Type B pancreatic cell (in vitro differentiated cells): ENCODE measurements around the gene EIF2B5. TPM values are rescaled to one million over a fixed set of nuclear protein-coding genes. Genes with fewer than 3 reads are reported as not detected.
A peak's percentile ranks its signal among the peaks of the same experiment; 100 is the strongest.

Experiments used
- DNase-seq: peaks from one replicate; pipeline ENCODE4 v3.0.0; 2021; ENCODE audit warnings: mixed read lengths; ENCODE audit not compliant: unreplicated experiment; ENCODE audit errors: extremely low spot score
- H3K27ac Mint-ChIP-seq: 2 replicates; pipeline ENCODE4 v1.8.0; 2021; ENCODE audit warnings: mild to moderate bottlenecking, mixed read lengths
- H3K27me3 Mint-ChIP-seq: 2 replicates; pipeline ENCODE4 v1.8.0; 2021; ENCODE audit warnings: mixed read lengths
- H3K36me3 Mint-ChIP-seq: 2 replicates; pipeline ENCODE4 v1.8.0; 2021; ENCODE audit warnings: mixed read lengths
- H3K4me1 Mint-ChIP-seq: one replicate; pipeline ENCODE4 v1.8.0; 2021; ENCODE audit warnings: mixed read lengths; ENCODE audit not compliant: unreplicated experiment
- H3K4me3 Mint-ChIP-seq: 2 replicates; pipeline ENCODE4 v1.8.0; 2021; ENCODE audit warnings: mild to moderate bottlenecking, mixed read lengths
- H3K9me3 Mint-ChIP-seq: 2 replicates; pipeline ENCODE4 v1.8.0; 2021; ENCODE audit warnings: mixed read lengths
- total RNA-seq: library from RNA; stranded (reverse); gene quantifications from 2 replicates; pipeline ENCODE4 v1.2.1, GENCODE V29; 2021; ENCODE audit warnings: low replicate concordance
- TF ChIP-seq, protein P1 (sequence below): fragments of 200-600 bp; sonication (generic); conservative IDR thresholded peaks from 2 replicates; pipeline ENCODE4 v1.5.0; 2021; ENCODE audit warnings: antibody characterized with exemption, mild to moderate bottlenecking

The EIF2B5 gene
- total RNA-seq, 1 donor from 2014 or later: 43.9 TPM

DNA sequence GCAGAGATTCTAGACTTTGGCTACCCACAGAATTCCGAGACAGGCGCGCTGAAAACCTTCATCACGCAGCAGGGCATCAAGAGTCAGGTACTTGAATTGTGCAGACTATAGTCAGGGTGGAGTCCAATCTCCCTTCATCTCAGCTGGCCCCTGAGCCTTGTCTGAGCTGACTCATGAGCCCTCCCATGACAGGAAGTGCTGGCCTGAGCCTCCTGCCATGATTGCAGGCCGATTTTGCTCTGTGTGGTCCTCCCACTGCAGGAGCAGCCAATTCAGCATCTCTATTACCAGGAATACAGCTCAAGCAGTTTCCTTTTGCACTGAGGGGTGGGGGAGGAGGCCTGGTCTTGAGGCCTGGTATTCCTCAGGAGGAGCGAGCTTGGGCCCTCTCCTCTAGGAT is 45.0 kb downstream of the EIF2B5 start:
- no peak overlapping the region for H3K4me3 Mint-ChIP-seq
- H3K4me1 Mint-ChIP-seq: peaks cover 19% of the 10 kb centered on the region
- DNase-seq: no peak
- H3K9me3 Mint-ChIP-seq: no peaks in the 10 kb centered on the region
- H3K27me3 Mint-ChIP-seq: no peaks in the 10 kb centered on the region
- TF ChIP-seq, protein P1, sequence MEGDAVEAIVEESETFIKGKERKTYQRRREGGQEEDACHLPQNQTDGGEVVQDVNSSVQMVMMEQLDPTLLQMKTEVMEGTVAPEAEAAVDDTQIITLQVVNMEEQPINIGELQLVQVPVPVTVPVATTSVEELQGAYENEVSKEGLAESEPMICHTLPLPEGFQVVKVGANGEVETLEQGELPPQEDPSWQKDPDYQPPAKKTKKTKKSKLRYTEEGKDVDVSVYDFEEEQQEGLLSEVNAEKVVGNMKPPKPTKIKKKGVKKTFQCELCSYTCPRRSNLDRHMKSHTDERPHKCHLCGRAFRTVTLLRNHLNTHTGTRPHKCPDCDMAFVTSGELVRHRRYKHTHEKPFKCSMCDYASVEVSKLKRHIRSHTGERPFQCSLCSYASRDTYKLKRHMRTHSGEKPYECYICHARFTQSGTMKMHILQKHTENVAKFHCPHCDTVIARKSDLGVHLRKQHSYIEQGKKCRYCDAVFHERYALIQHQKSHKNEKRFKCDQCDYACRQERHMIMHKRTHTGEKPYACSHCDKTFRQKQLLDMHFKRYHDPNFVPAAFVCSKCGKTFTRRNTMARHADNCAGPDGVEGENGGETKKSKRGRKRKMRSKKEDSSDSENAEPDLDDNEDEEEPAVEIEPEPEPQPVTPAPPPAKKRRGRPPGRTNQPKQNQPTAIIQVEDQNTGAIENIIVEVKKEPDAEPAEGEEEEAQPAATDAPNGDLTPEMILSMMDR: no peak
- H3K27ac Mint-ChIP-seq: no peak overlapping the region
- peaks cover 19% of the 10 kb centered on the region for H3K36me3 Mint-ChIP-seq

DNA sequence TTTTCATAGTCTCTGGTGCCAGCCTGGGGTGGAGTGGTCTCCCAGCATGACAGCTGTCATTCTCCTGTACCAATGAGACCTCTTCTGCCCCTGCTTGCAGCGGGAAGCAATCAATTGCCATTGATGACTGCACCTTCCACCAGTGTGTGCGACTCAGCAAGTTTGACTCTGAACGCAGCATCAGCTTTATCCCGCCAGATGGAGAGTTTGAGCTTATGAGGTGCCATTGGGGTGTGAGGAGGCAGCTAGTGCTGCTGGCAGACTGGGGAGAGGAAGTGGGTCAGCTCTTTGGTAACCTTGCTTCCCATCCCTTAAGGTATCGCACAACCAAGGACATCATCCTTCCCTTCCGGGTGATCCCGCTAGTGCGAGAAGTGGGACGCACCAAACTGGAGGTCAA is 46.4 kb downstream of the EIF2B5 start:
- H3K4me3 Mint-ChIP-seq: no peak overlapping the region
- DNase-seq: no peak
- no peaks in the 10 kb centered on the region for H3K9me3 Mint-ChIP-seq
- peaks cover 14% of the 10 kb centered on the region for H3K4me1 Mint-ChIP-seq
- no peaks in the 10 kb centered on the region for H3K27me3 Mint-ChIP-seq
- peaks cover 19% of the 10 kb centered on the region for H3K36me3 Mint-ChIP-seq
- no peak overlapping the region for H3K27ac Mint-ChIP-seq
- TF ChIP-seq, protein P1: no peak

DNA sequence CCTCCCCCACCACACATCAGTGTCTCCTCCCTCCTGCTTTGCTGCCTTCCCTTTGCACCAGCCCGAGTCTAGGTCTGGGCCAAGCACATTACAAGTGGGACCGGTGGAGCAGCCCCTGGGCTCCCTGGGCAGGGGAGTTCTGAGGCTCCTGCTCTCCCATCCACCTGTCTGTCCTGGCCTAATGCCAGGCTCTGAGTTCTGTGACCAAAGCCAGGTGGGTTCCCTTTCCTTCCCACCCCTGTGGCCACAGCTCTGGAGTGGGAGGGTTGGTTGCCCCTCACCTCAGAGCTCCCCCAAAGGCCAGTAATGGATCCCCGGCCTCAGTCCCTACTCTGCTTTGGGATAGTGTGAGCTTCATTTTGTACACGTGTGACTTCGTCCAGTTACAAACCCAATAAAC is 48.5 kb downstream of the EIF2B5 start:
- Mint-ChIP-seq H3K4me1 (peaks cover 24% of the 10 kb centered on the region), H3K36me3 (peaks cover 19% of the 10 kb centered on the region), H3K9me3 (no peaks in the 10 kb centered on the region), H3K4me3 (no peak overlapping the region), H3K27ac (no peak overlapping the region), H3K27me3 (no peaks in the 10 kb centered on the region)
- no peak for DNase-seq
- TF ChIP-seq, protein P1: no peak

DNA sequence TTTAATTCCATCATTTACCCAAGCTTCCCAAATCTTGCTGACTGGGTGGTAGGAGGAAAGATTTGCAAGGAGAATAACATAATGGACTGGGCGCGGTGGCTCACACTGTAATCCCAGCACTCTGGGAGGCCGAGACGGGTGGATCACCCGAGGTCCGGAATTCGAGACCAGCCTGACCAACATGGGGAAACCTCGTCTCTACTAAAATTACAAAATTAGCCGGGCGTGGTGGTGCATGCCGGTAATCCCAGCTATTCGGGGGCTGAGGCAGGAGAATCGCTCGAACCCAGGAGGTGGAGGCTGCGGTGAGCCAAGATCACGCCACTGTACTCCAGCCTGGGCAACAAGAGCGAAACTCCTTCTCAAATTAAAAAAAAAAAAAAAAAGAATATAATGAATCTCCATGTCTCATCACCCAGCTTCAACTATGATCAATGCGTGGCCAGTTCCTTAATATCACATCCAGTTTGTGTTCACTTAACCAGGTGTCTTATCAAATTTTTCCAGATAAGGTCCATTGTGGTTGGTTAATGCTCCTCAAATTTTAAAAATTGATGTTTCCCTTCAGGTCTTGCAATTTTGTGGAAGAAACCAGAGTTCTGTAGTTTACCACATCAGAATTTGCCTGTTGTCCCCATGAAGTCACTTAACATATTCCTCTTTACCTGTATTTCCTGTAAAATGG is 49.5 kb downstream of the EIF2B5 start:
- no peak for DNase-seq
- H3K9me3 Mint-ChIP-seq: no peaks in the 10 kb centered on the region
- H3K36me3 Mint-ChIP-seq: peaks cover 19% of the 10 kb centered on the region
- peaks cover 24% of the 10 kb centered on the region for H3K4me1 Mint-ChIP-seq
- H3K27ac Mint-ChIP-seq: peak overlapping the region; percentile 96
- TF ChIP-seq, protein P1: no peak
- H3K27me3 Mint-ChIP-seq: no peaks in the 10 kb centered on the region
- peak overlapping the region; percentile 99 for H3K4me3 Mint-ChIP-seq

DNA sequence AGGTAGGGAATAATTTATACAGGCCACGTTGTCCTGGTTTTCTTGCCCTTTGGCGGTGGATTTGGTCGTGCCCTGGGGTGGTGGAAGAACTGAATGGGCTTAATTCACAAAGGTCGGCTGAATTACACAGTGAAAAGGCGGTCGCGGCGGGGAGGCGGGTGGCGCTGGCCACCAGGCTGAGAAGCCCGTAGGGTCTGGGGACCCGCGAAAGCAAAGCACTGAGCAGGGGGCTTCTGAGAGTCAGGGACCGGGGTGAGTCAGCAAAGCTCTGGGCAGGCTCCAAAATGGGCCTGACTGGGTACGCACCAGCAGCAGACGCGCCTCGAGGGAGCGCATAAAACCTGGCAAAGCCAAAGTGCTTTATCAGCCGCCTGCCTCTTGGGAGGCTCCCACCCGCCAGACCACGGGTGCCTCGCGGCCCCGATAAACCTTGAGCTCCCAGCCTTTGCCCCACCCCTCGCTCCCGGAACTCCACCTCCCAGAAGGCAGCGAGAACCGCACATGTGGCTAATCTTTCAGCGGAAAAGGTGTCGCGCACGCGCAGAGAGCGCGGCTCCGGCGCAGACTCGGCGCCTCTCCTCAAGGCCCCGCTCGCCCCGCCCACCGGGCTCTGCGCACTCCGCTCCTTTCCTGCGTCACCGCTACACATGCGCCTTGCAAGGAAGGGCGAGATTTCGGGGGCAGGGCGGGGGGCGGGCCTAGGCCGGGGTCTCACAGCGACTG is 50.5 kb downstream of the EIF2B5 start:
- Mint-ChIP-seq H3K27me3 (no peaks in the 10 kb centered on the region), H3K27ac (peak overlapping the region; percentile 96), H3K4me3 (peak overlapping the region; percentile 99), H3K36me3 (peaks cover 23% of the 10 kb centered on the region), H3K9me3 (no peaks in the 10 kb centered on the region), H3K4me1 (peaks cover 24% of the 10 kb centered on the region)
- DNase-seq: peak; percentile 100
- TF ChIP-seq, protein P1: no peak
